ENCODE measurements around the gene TMCO6. TPM values are rescaled to one million over a fixed set of nuclear protein-coding genes. Genes with fewer than 3 reads are reported as not detected.

TMCO6 gene
- total RNA-seq, 1 experiment from 2014 or later: 24.1 TPM

GRCh38 chr5:140628711-140629110 is 10.5 kb upstream of the TMCO6 start:
- ChIA-PET POLR2A (ENCODE audit: low non-redundant PET) (no interaction called here), CTCF (no interaction called here)

GRCh38 chr5:140630292-140631035 is 8.8 kb upstream of the TMCO6 start:
- H3K4me3 ChIP-seq (ENCODE audit: low read depth, low read length, poor library complexity, severe bottlenecking): no peak overlapping the region
- no TSS peak for BruUV-seq (replicated peaks)
- no peak for DNase-seq (ENCODE audit: low spot score)
- H3K27me3 ChIP-seq (replicated peaks; ENCODE audit: insufficient read depth, low read depth, low read length, poor library complexity): peaks cover 17% of the 10 kb centered on the region
- intact Hi-C loops (cut with micrococcal nuclease; ENCODE audit: unreplicated experiment): no loop called here
- peaks cover 20% of the 10 kb centered on the region for H3K9me3 ChIP-seq (ENCODE audit: low read depth, low read length, poor library complexity, severe bottlenecking)
- H3K27ac ChIP-seq (ENCODE audit: low read depth, low read length, poor library complexity, severe bottlenecking): no peak overlapping the region
- no peak for TF ChIP-seq CTCF (conservative IDR thresholded peaks at IDR 0.05; ENCODE audit: low read depth, low read length)
- no peak for TF ChIP-seq EZH2 (IDR thresholded peaks at IDR 0.05; ENCODE audit: borderline replicate concordance, low read depth, low read length, poor library complexity, severe bottlenecking)
- H3K36me3 ChIP-seq (ENCODE audit: insufficient read depth, low read length, poor library complexity, severe bottlenecking): no peaks in the 10 kb centered on the region
- CTCF ChIA-PET: no interaction called here
- no peaks in the 10 kb centered on the region for H3K4me1 ChIP-seq (ENCODE audit: insufficient read depth, low read length, poor library complexity, severe bottlenecking)
- POLR2A ChIA-PET (ENCODE audit: low non-redundant PET): no interaction called here

More at GRCh38 chr5:140628711-140629110, 10.5 kb upstream of the TMCO6 start:
- H3K27me3 ChIP-seq (replicated peaks; ENCODE audit: insufficient read depth, low read depth, low read length, poor library complexity): peaks cover 17% of the 10 kb centered on the region
- no TSS peak for BruUV-seq (replicated peaks)
- no peaks in the 10 kb centered on the region for H3K4me1 ChIP-seq (ENCODE audit: insufficient read depth, low read length, poor library complexity, severe bottlenecking)
- H3K9me3 ChIP-seq (ENCODE audit: low read depth, low read length, poor library complexity, severe bottlenecking): peaks cover 20% of the 10 kb centered on the region
- DNase-seq (ENCODE audit: low spot score): no peak
- H3K36me3 ChIP-seq (ENCODE audit: insufficient read depth, low read length, poor library complexity, severe bottlenecking): no peaks in the 10 kb centered on the region
- TF ChIP-seq EZH2 (IDR thresholded peaks at IDR 0.05; ENCODE audit: borderline replicate concordance, low read depth, low read length, poor library complexity, severe bottlenecking) (no peak), CTCF (conservative IDR thresholded peaks at IDR 0.05; ENCODE audit: low read depth, low read length) (no peak)
- intact Hi-C loops (cut with micrococcal nuclease; ENCODE audit: unreplicated experiment): no loop called here
- no peak overlapping the region for H3K27ac ChIP-seq (ENCODE audit: low read depth, low read length, poor library complexity, severe bottlenecking)
- H3K4me3 ChIP-seq (ENCODE audit: low read depth, low read length, poor library complexity, severe bottlenecking): no peak overlapping the region

- no TSS peak for BruUV-seq (replicated peaks)
- H3K4me1 ChIP-seq (ENCODE audit: insufficient read depth, low read length, poor library complexity, severe bottlenecking): no peaks in the 10 kb centered on the region
- no peak overlapping the region for H3K27ac ChIP-seq (ENCODE audit: low read depth, low read length, poor library complexity, severe bottlenecking)
- peaks cover 20% of the 10 kb centered on the region for H3K9me3 ChIP-seq (ENCODE audit: low read depth, low read length, poor library complexity, severe bottlenecking)
- TF ChIP-seq EZH2 (IDR thresholded peaks at IDR 0.05; ENCODE audit: borderline replicate concordance, low read depth, low read length, poor library complexity, severe bottlenecking) (no peak), CTCF (conservative IDR thresholded peaks at IDR 0.05; ENCODE audit: low read depth, low read length) (no peak)
- H3K4me3 ChIP-seq (ENCODE audit: low read depth, low read length, poor library complexity, severe bottlenecking): no peak overlapping the region
- ChIA-PET CTCF (no interaction called here), POLR2A (ENCODE audit: low non-redundant PET) (no interaction called here)
- no peaks in the 10 kb centered on the region for H3K36me3 ChIP-seq (ENCODE audit: insufficient read depth, low read length, poor library complexity, severe bottlenecking)
- no peak for DNase-seq (ENCODE audit: low spot score)
- intact Hi-C loops (cut with micrococcal nuclease; ENCODE audit: unreplicated experiment): no loop called here
- peaks cover 17% of the 10 kb centered on the region for H3K27me3 ChIP-seq (replicated peaks; ENCODE audit: insufficient read depth, low read depth, low read length, poor library complexity)
Measured at GRCh38 chr5:140631036-140631417, 8.2 kb upstream of the TMCO6 start.

Data from A673 (cell line).